Activated naive CD8-positive, alpha-beta T cell (primary cell): ENCODE results near the gene SELENON.
"Not testable (repeated sequence)": the region's sequence is repeated elsewhere in the genome, so short reads cannot be mapped to it uniquely, and the experiment has no call there.

Experiments
- H3K27ac Mint-ChIP-seq: one replicate; pipeline ENCODE4 v1.8.0; 2021; ENCODE audit warnings: mixed read lengths
- H3K27me3 Mint-ChIP-seq: one replicate; pipeline ENCODE4 v1.8.0; 2021; ENCODE audit warnings: mixed read lengths
- H3K36me3 Mint-ChIP-seq: one replicate; pipeline ENCODE4 v1.8.0; 2021; ENCODE audit warnings: mixed read lengths
- H3K4me1 Mint-ChIP-seq: one replicate; pipeline ENCODE4 v1.8.0; 2021; ENCODE audit warnings: low read depth, mixed read lengths
- H3K4me3 Mint-ChIP-seq: one replicate; pipeline ENCODE4 v1.8.0; 2021; ENCODE audit warnings: mild to moderate bottlenecking, mixed read lengths
- H3K9me3 Mint-ChIP-seq: one replicate; pipeline ENCODE4 v1.8.0; 2021; ENCODE audit warnings: low read depth, mixed read lengths

SELENON gene

GRCh38 chr1:25820247-25821111 is 20.5 kb downstream of the SELENON start:
- Mint-ChIP-seq H3K27ac (peak overlapping the region; percentile 98), H3K36me3 (no peaks in the 10 kb centered on the region), H3K4me3 (peak overlapping the region; percentile 99), H3K9me3 (no peaks in the 10 kb centered on the region), H3K27me3 (no peaks in the 10 kb centered on the region), H3K4me1 (peaks cover 30% of the 10 kb centered on the region)

- peak overlapping the region; percentile 98 for H3K27ac Mint-ChIP-seq
- H3K4me3 Mint-ChIP-seq = peak overlapping the region; percentile 99
- no peaks in the 10 kb centered on the region for H3K36me3 Mint-ChIP-seq
- peaks cover 30% of the 10 kb centered on the region for H3K4me1 Mint-ChIP-seq
- no peaks in the 10 kb centered on the region for H3K9me3 Mint-ChIP-seq
- H3K27me3 Mint-ChIP-seq = no peaks in the 10 kb centered on the region
These were observed 21.1 kb downstream of the SELENON start for GRCh38 chr1:25821112-25821476.

- H3K9me3 Mint-ChIP-seq = no peaks in the 10 kb centered on the region
- no peaks in the 10 kb centered on the region for H3K27me3 Mint-ChIP-seq
- peak overlapping the region; percentile 99 for H3K4me3 Mint-ChIP-seq
- H3K27ac Mint-ChIP-seq = peak overlapping the region; percentile 98
- no peaks in the 10 kb centered on the region for H3K36me3 Mint-ChIP-seq
- peaks cover 31% of the 10 kb centered on the region for H3K4me1 Mint-ChIP-seq
These were observed 21.7 kb downstream of the SELENON start for GRCh38 chr1:25821630-25822091.

DNA sequence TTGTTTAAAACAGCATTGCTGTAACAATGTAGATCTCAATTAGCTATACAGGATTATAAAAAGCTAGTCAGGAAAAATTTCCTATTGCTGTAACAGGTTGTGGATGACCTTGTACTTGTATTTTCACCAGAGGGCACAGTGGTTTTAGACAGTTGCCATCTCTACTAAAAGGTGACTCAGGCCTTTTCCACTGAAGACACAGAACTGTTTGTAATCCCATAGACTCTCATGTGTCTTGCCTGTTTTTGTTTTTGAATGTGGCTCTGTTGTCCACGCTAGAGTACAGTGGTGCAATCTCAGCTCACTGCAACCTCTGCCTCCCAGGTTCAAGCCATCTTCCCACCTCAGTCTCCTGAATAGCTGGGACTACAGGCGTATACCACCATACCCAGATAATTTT is 25.6 kb downstream of the SELENON start:
- Mint-ChIP-seq H3K9me3 (no peaks in the 10 kb centered on the region), H3K4me3 (no peak overlapping the region), H3K27ac (no peak overlapping the region), H3K4me1 (peaks cover 19% of the 10 kb centered on the region), H3K27me3 (no peaks in the 10 kb centered on the region), H3K36me3 (peaks cover 9% of the 10 kb centered on the region)

DNA sequence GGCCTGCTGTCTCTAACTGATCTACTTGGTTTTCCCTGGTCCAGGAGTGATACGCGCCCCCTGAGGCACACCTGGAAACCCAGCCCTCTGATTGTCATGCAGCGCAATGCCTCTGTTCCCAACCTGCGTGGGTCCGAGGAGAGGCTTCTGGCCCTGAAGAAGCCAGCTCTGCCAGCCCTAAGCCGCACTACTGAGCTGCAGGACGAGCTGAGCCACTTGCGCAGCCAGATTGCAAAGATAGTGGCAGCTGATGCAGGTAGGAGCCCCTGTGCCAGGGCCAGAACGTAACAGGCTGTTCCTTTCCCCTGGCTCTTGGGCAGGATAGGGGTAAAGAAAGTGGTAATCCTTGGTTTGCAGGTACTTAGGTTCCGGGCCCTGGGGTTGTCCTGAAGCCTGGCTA is 26.6 kb downstream of the SELENON start:
- H3K36me3 Mint-ChIP-seq = peaks cover 9% of the 10 kb centered on the region
- H3K4me1 Mint-ChIP-seq = peaks cover 18% of the 10 kb centered on the region
- H3K27me3 Mint-ChIP-seq = no peaks in the 10 kb centered on the region

DNA sequence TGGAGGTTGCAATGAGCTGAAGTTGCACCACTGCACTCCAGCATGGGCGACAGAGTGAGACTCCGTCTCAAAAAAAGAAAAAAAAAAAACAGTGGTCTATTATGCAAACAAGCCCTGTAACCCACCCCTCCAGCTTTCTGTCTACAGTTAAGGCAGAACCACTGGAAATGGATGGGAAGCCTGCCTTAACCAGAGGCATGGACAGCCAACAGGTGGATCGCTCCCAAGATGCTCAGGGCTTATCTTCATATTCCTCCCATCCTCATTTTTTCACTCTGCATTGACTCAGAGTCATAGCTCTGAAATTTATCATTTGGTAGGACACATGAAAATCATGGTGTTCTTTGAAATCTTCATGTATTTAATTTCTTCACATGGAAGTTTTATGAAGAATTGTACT is 28.5 kb downstream of the SELENON start:
- Mint-ChIP-seq H3K4me3 (no peak overlapping the region), H3K36me3 (peaks cover 11% of the 10 kb centered on the region)

More for the DNA sequence above, 26.6 kb downstream of the SELENON start:
- Mint-ChIP-seq H3K9me3 (no peaks in the 10 kb centered on the region), H3K4me3 (no peak overlapping the region), H3K27ac (no peak overlapping the region)

DNA sequence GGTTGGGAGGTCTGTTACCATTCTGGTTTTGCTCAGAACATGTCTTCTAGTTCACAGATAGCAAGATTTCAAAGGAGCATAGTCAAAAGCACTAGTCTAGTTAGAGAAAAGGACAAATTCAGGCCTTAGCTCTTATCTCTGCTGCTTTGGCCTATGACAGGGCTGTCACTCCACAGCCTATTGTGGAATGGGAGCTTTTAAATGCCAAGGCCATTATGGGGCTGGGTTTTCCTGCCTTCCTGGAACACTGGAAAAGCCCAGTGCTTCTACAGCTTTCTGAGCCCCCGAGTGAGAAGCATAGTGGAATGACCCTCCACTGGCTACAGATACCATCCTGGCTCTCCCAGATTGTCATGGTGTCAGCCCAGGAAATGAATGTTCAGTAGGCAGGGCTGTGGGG is 29.1 kb downstream of the SELENON start:
- Mint-ChIP-seq H3K9me3 (no peaks in the 10 kb centered on the region), H3K4me1 (peaks cover 19% of the 10 kb centered on the region), H3K4me3 (no peak overlapping the region), H3K27ac (no peak overlapping the region), H3K27me3 (no peaks in the 10 kb centered on the region), H3K36me3 (peaks cover 11% of the 10 kb centered on the region)

More for the DNA sequence above, 28.5 kb downstream of the SELENON start:
- Mint-ChIP-seq H3K27ac (no peak overlapping the region), H3K4me1 (peaks cover 19% of the 10 kb centered on the region), H3K27me3 (no peaks in the 10 kb centered on the region), H3K9me3 (no peaks in the 10 kb centered on the region)

GRCh38 chr1:25831569-25832196 is 31.7 kb downstream of the SELENON start:
- H3K36me3 Mint-ChIP-seq = peaks cover 16% of the 10 kb centered on the region
- no peaks in the 10 kb centered on the region for H3K9me3 Mint-ChIP-seq
- H3K27me3 Mint-ChIP-seq = no peaks in the 10 kb centered on the region
- no peak overlapping the region for H3K4me3 Mint-ChIP-seq
- H3K27ac Mint-ChIP-seq = peak overlapping the region; percentile 13
- H3K4me1 Mint-ChIP-seq = peaks cover 17% of the 10 kb centered on the region

DNA sequence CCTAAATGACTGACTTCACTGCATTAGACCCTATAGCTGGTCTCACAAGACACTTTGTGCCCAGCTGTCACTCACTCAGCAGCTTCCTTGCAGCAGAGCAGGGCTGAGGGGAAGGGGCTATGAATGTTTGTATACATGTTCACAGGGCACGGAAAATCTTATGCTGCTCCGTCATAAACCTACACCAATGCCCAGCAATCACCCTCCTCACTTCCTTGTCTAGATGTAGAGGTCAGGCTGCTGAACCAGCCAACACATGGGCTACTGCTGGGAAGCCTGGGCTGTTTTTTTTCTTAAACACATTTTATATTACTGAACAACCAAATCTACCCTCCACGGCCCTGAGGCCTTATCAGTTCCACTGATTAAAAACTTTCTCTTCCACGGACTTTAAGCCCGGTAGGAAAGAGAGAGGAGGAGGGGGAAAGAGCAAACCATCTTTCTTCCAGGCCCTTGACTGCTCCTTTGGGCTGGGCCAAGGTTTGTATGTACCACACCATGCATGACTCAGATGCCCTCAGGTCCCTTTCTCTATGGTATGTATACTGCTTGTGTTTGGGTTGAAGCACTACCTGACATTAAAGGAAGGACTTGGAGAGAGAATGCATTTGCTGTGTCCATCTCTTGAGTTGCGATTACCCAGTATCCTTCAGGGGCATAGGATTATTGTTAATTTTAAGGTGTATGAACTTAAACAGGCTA is 32.5 kb downstream of the SELENON start:
- H3K27ac Mint-ChIP-seq = no peak overlapping the region
- H3K4me3 Mint-ChIP-seq = no peak overlapping the region
- H3K9me3 Mint-ChIP-seq = no peaks in the 10 kb centered on the region
- peaks cover 17% of the 10 kb centered on the region for H3K4me1 Mint-ChIP-seq
- H3K36me3 Mint-ChIP-seq = peaks cover 16% of the 10 kb centered on the region
- H3K27me3 Mint-ChIP-seq = no peaks in the 10 kb centered on the region

DNA sequence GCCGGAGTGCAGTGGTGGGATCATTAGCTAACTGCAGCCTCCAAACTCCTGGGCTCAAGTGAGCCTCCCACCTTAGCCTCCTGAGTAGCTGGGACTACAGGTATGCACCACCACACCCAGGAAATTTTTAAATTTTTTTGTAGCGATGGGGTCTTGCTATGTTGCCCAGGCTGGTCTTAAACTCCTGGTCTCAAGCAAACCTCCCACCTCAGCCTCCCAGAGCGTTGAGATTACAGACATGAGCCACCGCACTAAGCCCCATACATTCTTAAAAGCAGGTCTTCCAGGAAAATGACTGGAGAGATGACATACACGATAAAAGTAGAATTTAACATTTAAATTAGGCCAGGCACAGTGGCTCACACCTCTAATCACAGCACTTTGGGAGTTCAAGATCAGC is 33.2 kb downstream of the SELENON start:
- Mint-ChIP-seq H3K27ac (no peak overlapping the region), H3K4me1 (peaks cover 17% of the 10 kb centered on the region), H3K36me3 (peaks cover 16% of the 10 kb centered on the region), H3K27me3 (no peaks in the 10 kb centered on the region), H3K4me3 (no peak overlapping the region), H3K9me3 (no peaks in the 10 kb centered on the region)

DNA sequence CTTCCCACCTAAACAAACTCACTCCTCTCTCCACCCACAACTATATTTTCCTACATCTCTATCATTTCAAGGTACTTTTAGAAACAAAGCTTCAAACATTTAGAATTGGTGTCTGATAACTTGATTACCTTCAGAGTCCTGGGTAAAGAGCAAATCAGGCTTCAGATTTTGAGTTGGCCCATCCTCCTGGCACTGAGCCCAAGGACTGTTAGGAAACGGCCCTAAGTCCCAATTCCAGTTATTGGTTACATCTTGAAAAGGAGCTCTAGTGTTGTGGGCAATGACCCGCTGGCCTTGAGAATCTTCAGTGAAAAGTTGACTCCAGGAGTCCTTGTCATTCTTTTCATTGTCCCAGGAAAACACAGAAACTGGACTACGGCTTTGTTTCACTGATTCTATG is 34.9 kb downstream of the SELENON start:
- no peak overlapping the region for H3K27ac Mint-ChIP-seq
- no peak overlapping the region for H3K4me3 Mint-ChIP-seq
- no peaks in the 10 kb centered on the region for H3K27me3 Mint-ChIP-seq
- peaks cover 17% of the 10 kb centered on the region for H3K4me1 Mint-ChIP-seq
- peaks cover 11% of the 10 kb centered on the region for H3K36me3 Mint-ChIP-seq
- no peaks in the 10 kb centered on the region for H3K9me3 Mint-ChIP-seq

GRCh38 chr1:25836695-25837094 is 36.7 kb downstream of the SELENON start:
- Mint-ChIP-seq H3K36me3 (peaks cover 8% of the 10 kb centered on the region), H3K4me3 (no peak overlapping the region), H3K4me1 (peaks cover 7% of the 10 kb centered on the region), H3K9me3 (no peaks in the 10 kb centered on the region), H3K27ac (no peak overlapping the region), H3K27me3 (no peaks in the 10 kb centered on the region)

- Mint-ChIP-seq H3K27me3 (no peaks in the 10 kb centered on the region), H3K9me3 (no peaks in the 10 kb centered on the region), H3K27ac (no peak overlapping the region), H3K4me1 (peaks cover under 1% of the 10 kb centered on the region), H3K36me3 (peaks cover 7% of the 10 kb centered on the region), H3K4me3 (no peak overlapping the region)
These were observed 37.4 kb downstream of the SELENON start for GRCh38 chr1:25837262-25837875.

DNA sequence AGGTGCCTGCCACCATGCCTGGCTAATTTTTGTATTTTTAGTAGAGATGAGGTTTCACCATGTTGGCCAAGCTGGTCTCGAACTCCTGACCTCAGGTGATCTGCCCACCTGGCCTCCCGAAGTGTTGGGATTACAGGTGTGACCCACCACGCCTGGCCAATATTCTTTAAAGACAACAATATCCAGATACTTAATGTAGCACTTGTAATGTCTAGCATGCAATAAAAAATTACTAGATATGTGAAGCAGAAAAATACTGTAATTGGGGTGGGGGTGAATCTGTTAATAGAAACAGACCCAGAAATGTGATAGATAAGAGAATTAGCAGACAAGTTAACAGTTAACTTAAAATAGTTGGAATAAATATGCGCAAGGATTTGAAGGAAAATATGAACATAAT is 39.8 kb downstream of the SELENON start:
- H3K36me3 Mint-ChIP-seq, H3K9me3 Mint-ChIP-seq, H3K4me3 Mint-ChIP-seq, H3K27me3 Mint-ChIP-seq, H3K27ac Mint-ChIP-seq, H3K4me1 Mint-ChIP-seq: not testable (repeated sequence)

DNA sequence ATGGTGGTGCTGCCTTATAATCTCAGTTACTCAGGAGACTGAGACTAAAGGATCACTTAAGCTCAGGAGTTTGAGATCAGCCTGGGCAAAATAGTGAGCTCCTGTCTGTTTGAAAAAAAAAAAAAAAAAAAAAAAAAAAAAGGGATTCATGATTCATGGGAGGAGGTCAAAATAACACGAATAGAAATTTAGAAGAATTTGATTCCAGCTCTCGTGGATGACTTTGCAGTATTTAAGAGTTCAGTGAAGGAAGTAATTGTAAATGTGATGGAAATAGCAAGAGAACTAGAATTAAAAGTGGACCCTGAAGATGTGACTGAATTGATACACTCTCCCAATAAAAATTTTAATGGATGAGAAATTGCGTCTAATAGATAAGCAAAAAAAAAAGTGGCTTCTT is 43.5 kb downstream of the SELENON start:
- Mint-ChIP-seq H3K27me3 (no peaks in the 10 kb centered on the region), H3K9me3 (no peaks in the 10 kb centered on the region), H3K27ac (no peak overlapping the region), H3K36me3 (peaks cover 2% of the 10 kb centered on the region), H3K4me3 (no peak overlapping the region), H3K4me1 (no peaks in the 10 kb centered on the region)
